Hepatocyte (in vitro differentiated cells): ENCODE results near the gene NECTIN3.

Source experiments
- CTCF ChIP-seq: fragments of 200-600 bp; sonication (generic); IDR thresholded peaks from 2 replicates; pipeline ENCODE4 v1.5.1; 2016; ENCODE audit warnings: antibody characterized with exemption, mild to moderate bottlenecking; ENCODE audit not compliant: poor library complexity
- EZH2phosphoT487 ChIP-seq: fragments of 200-600 bp; sonication (generic); IDR thresholded peaks from one replicate; pipeline ENCODE4 v1.6.1; 2018; ENCODE audit warnings: antibody characterized with exemption, mild to moderate bottlenecking, low read depth, moderate library complexity; ENCODE audit not compliant: unreplicated experiment, severe bottlenecking

- TF ChIP-seq CTCF (no peak), EZH2phosphoT487 (no peak)
Observed at GRCh38 chr3:111215481-111215880, 143.9 kb downstream of the NECTIN3 start.
